ENCODE data around the gene NUDT17. TPM values are rescaled to one million over a fixed set of nuclear protein-coding genes. Genes with fewer than 3 reads are reported as not detected.

The NUDT17 gene
- polyA plus RNA-seq, 3 donors = 6.1 to 7.4 (median 6.8) TPM

DNA sequence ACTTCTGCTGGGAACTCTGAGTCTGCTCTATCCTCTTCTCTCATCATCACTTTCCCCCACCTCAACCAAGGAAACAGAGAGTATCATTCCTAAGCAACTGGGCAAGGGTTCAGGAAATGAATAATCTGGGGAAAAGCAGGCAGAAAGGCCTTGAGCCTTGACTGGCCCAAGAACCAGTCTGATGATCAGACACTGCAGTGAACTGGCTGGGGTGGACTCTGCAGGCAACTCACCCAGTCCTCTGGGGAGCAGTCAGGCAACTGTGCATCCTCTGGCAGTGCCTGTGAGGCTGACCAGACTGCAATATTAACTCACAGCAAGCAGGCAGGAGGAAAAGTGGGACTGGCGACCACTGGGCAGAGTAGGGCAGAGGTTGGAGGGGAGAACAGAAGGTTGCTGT lies 39.2 kb downstream of the NUDT17 start:
- DNase-seq (ENCODE audit: extremely low read depth in 1 of 11, low read depth in 9 of 11, low spot score in 4 of 11) = no peak

DNA sequence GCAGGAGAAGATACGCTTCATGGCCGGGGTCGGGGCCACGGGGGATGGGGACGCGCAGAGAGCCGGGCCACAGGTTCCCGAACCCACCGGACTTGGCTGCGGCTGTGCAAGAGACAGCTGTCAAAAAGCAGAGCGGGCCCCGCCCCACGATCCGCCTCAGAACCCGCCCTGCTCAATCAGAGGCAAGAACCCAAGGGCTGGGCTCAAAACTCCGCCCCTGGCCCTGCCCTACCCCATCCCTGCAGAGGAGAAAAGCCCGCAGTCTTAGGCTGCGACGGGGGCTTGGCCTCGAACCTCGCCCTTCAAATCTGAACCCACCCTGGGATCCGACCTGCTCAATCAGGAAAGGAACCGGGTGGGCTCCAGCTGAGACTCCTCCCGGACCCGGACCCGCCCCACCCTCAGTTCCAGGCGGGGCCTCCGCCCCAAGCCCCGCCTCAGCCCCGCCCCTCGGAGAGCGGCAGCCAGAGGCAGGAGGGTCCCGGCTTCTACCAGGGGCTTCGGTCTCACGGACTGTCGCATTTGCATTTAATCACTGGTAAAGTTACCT lies 40.4 kb downstream of the NUDT17 start, which contains the start of gene ANKRD35:
TSS of gene ANKRD35 (minus strand) at position 129 of the 550 bp plus-strand sequence. CDS start at position 21, 108 bp downstream.
- peak in 7 of 11 donors; percentile 49 to 63 (median 57) for DNase-seq (ENCODE audit: extremely low read depth in 1 of 11, low read depth in 9 of 11, low spot score in 4 of 11)

DNA sequence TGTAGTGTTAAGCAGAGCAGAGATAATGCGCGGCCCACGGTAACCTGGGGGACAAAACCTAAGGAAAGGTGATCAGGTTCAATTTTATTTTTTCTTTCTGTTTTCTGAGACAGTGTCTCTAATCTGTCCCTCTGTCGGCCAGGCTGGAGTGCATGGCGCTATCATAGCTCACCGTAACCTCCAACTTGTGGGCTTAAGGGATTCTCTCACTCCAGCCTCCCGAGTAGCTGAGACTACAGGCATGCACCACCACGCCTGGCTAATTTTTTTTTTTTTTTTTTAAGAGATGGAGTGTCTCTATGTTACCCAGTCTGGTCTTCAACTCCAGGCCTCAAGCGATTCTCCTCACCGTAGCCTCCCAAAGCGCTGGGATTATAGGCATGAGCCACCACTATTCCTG lies 41.0 kb downstream of the NUDT17 start:
- DNase-seq (ENCODE audit: extremely low read depth in 1 of 11, low read depth in 9 of 11, low spot score in 4 of 11) = no peak

DNA sequence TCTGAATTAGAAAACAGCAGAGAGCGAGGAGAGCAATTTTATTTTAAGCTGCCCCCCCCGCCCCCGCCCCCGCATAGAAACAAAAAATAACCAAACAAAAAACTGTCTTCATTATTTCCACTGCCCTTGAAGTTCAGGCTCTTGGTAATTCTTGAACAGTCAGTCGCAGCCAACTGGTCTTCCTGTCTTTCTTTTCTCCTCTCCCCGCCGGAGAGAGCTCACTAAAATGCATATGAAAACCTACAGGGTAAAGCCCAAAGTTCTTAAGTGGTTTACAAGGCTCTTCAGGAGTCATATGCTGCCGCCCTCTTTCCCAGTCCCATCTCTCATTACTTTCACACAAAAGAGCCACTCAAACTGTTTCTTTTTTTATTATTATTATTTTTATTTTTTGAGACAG lies 41.4 kb downstream of the NUDT17 start:
- DNase-seq (ENCODE audit: extremely low read depth in 1 of 11, low read depth in 9 of 11, low spot score in 4 of 11) = no peak

- DNase-seq (ENCODE audit: extremely low read depth in 1 of 11, low read depth in 9 of 11, low spot score in 4 of 11) = peak in 1 of 11 donors; percentile 26
Measured at GRCh38 chr1:145887631-145888030, 42.2 kb downstream of the NUDT17 start.

- no peak for DNase-seq (ENCODE audit: extremely low read depth in 1 of 11, low read depth in 9 of 11, low spot score in 4 of 11)
Measured at GRCh38 chr1:145889722-145890121, 44.3 kb downstream of the NUDT17 start.

GRCh38 chr1:145891143-145891542 lies 45.7 kb downstream of the NUDT17 start:
- no peak for DNase-seq (ENCODE audit: extremely low read depth in 1 of 11, low read depth in 9 of 11, low spot score in 4 of 11)

- peak; percentile 87 to 95 (median 91) for DNase-seq (ENCODE audit: extremely low read depth in 1 of 11, low read depth in 9 of 11, low spot score in 4 of 11)
Measured at GRCh38 chr1:145891587-145892485, 46.4 kb downstream of the NUDT17 start.

DNA sequence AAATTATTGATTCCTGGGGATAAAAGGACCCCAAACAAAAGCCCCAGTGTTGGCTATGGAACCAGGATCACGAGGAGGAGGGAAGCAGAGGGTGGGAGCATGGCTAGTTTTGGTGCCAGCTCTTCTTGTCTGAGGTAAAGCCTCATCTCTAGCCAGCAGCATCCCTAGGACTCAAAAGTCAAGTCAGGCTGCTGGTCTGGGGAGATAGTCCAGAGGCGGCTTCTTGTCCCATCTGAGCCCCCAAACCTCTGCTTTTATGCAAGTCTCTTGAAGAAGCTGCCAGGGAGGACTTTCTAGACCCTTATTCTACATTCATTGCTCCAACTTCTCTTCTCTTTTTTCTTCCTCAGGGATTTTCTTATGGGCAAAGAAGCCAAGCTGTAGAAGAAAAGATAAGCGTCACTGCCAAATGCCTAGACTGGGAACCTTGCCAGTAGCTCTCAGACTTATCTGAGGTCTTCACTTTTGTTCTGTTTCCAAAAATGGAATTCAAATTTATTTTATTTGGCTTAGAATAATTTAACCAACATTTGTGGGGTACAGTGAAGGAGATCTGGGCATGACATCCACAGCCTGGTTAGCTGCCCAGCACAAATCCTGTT lies 47.2 kb downstream of the NUDT17 start:
- no peak for DNase-seq (ENCODE audit: extremely low read depth in 1 of 11, low read depth in 9 of 11, low spot score in 4 of 11)

GRCh38 chr1:145893306-145894055 lies 48.1 kb downstream of the NUDT17 start:
- DNase-seq (ENCODE audit: extremely low read depth in 1 of 11, low read depth in 9 of 11, low spot score in 4 of 11) = no peak

GRCh38 chr1:145895471-145895870 lies 50.0 kb downstream of the NUDT17 start:
- DNase-seq (ENCODE audit: extremely low read depth in 1 of 11, low read depth in 9 of 11, low spot score in 4 of 11) = no peak

DNA sequence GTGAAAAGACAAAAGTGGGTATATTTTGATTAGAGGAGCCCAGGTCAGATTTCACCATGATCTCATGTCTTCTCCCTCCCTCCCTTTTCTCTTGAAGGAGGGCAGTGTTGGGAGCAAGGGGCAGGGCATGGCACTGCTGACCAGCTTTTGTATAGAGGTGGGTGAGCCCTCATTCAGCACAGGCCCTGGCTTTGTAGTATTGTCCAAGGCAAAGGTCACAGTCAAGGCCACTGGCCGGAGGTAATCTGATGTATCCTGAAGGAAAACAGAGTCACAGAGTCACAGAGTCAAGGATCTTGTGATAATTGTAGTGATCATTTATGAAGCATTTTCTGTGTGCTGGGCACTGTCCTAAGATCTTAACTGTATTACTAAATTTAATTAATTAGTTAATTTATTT lies 52.5 kb downstream of the NUDT17 start:
- DNase-seq (ENCODE audit: extremely low read depth in 1 of 11, low read depth in 9 of 11, low spot score in 4 of 11) = no peak

Other genes with a start within 250 kb of the NUDT17 start
- gene GPR89A, start 237.6 kb upstream of the NUDT17 start, polyA plus RNA-seq (ENCODE audit: insufficient read length in 3 of 3) = 10 to 100 TPM; 40.0 to 48.6 (median 47.8) TPM
- 100 to 1,000 TPM; 175 to 234 (median 186) TPM for gene PDZK1, start 138.3 kb upstream of the NUDT17 start, polyA plus RNA-seq (ENCODE audit: insufficient read length in 3 of 3)
- gene CD160, start 126.1 kb upstream of the NUDT17 start, polyA plus RNA-seq (ENCODE audit: insufficient read length in 3 of 3) = 1 to 10 TPM in 2 of 3 donors, under 1 TPM in 1; 0.95 to 2.6 (median 1.2) TPM
- gene RNF115, start 21.5 kb upstream of the NUDT17 start, polyA plus RNA-seq (ENCODE audit: insufficient read length in 3 of 3) = 10 to 100 TPM; 13.2 to 22.0 (median 16.7) TPM
- 10 to 100 TPM; 37.1 to 39.3 (median 37.4) TPM for gene POLR3C, start 21.4 kb upstream of the NUDT17 start, polyA plus RNA-seq (ENCODE audit: insufficient read length in 3 of 3)
- 10 to 100 TPM; 45.7 to 56.0 (median 54.4) TPM for gene PIAS3, start 13.5 kb downstream of the NUDT17 start, polyA plus RNA-seq (ENCODE audit: insufficient read length in 3 of 3)
- gene ANKRD35, start 40.2 kb downstream of the NUDT17 start, polyA plus RNA-seq (ENCODE audit: insufficient read length in 3 of 3) = 1 to 10 TPM; 2.1 to 2.7 (median 2.4) TPM
- gene ITGA10, start 64.4 kb downstream of the NUDT17 start, polyA plus RNA-seq (ENCODE audit: insufficient read length in 3 of 3) = 1 to 10 TPM in 1 of 3 donors, under 1 TPM in 2; 0.82 to 1.3 (median 0.95) TPM
- gene PEX11B, start 73.1 kb downstream of the NUDT17 start, polyA plus RNA-seq (ENCODE audit: insufficient read length in 3 of 3) = 10 to 100 TPM; 51.9 to 60.9 (median 56.4) TPM
- gene RBM8A, start 81.9 kb downstream of the NUDT17 start, polyA plus RNA-seq (ENCODE audit: insufficient read length in 3 of 3) = 100 to 1,000 TPM; 168 to 219 (median 214) TPM
- gene LIX1L, start 112.4 kb downstream of the NUDT17 start, polyA plus RNA-seq (ENCODE audit: insufficient read length in 3 of 3) = 10 to 100 TPM; 21.3 to 30.1 (median 27.0) TPM
- 1 to 10 TPM in 1 of 3 donors, under 1 TPM in 2; 0.37 to 1.1 (median 0.42) TPM for gene ANKRD34A, start 118.9 kb downstream of the NUDT17 start, polyA plus RNA-seq (ENCODE audit: insufficient read length in 3 of 3)
- gene POLR3GL, start 119.1 kb downstream of the NUDT17 start, polyA plus RNA-seq (ENCODE audit: insufficient read length in 3 of 3) = 10 to 100 TPM; 31.9 to 35.4 (median 34.6) TPM
- gene TXNIP, start 150.9 kb downstream of the NUDT17 start, polyA plus RNA-seq (ENCODE audit: insufficient read length in 3 of 3) = 100 to 1,000 TPM; 453 to 546 (median 468) TPM
- under 1 TPM in 2 of 3 donors, not detected in 1; 0.15 to 0.20 TPM for gene HJV, start 176.1 kb downstream of the NUDT17 start, polyA plus RNA-seq (ENCODE audit: insufficient read length in 3 of 3)

Measured in renal cortex interstitium (tissue), 11 donors.